ENCODE data around the gene ROPN1B. TPM values are rescaled to one million over a fixed set of nuclear protein-coding genes. Genes with fewer than 3 reads are reported as not detected.

The ROPN1B gene
- total RNA-seq, 1 donor from 2014 or later: not detected

DNA sequence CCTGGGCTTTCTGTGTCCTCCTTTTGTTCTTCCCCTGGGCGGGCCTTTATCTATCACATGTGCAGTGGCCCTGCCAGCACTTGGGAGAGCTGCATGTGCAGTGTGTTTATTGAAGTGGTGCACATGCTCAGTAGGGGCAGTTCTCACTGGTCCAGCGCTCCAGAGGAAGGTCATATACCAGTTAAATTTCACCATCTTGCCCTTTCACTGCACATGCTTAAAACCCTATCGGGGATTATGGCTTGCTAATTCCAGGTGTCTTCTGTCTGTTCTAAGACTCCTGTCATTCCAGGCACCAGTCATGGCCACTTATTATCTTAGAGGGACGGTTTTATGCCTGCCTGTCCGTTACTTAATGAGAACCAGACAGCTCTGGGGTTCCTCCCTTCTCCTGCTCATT, 52.2 kb downstream of the ROPN1B start:
- no peak for DNase-seq (ENCODE audit: low spot score)
- Mint-ChIP-seq H3K27me3 (ENCODE audit: unreplicated experiment) (peaks cover 8% of the 10 kb centered on the region), H3K36me3 (ENCODE audit: low read depth, unreplicated experiment) (peaks cover 23% of the 10 kb centered on the region), H3K27ac (ENCODE audit: unreplicated experiment) (no peak overlapping the region), H3K4me3 (ENCODE audit: unreplicated experiment) (no peak overlapping the region), H3K9me3 (ENCODE audit: unreplicated experiment) (no peaks in the 10 kb centered on the region), H3K4me1 (ENCODE audit: unreplicated experiment) (no peaks in the 10 kb centered on the region)
- TF ChIP-seq, protein P1, sequence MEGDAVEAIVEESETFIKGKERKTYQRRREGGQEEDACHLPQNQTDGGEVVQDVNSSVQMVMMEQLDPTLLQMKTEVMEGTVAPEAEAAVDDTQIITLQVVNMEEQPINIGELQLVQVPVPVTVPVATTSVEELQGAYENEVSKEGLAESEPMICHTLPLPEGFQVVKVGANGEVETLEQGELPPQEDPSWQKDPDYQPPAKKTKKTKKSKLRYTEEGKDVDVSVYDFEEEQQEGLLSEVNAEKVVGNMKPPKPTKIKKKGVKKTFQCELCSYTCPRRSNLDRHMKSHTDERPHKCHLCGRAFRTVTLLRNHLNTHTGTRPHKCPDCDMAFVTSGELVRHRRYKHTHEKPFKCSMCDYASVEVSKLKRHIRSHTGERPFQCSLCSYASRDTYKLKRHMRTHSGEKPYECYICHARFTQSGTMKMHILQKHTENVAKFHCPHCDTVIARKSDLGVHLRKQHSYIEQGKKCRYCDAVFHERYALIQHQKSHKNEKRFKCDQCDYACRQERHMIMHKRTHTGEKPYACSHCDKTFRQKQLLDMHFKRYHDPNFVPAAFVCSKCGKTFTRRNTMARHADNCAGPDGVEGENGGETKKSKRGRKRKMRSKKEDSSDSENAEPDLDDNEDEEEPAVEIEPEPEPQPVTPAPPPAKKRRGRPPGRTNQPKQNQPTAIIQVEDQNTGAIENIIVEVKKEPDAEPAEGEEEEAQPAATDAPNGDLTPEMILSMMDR (IDR thresholded peaks at IDR 0.05; ENCODE audit: unreplicated experiment): no peak

DNA sequence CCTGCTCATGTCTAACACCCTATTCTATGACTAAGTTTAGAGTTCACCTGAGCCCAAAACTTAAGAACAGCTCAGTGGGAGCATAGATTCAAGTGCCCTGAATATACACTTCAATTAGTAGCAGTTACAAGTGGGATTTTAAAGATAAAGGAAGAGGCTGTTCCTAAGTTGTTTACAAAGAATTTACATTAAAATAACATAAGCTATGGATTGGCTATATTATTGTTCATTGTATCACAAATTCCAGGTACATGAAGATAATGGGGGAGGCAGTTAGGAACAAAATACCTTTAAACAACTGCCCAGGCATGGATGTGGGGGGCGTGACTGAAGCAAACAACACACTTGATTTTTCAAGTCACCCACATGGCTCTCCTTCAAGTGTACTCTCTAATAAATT, 52.7 kb downstream of the ROPN1B start:
- TF ChIP-seq, protein P1 (IDR thresholded peaks at IDR 0.05; ENCODE audit: unreplicated experiment): no peak
- Mint-ChIP-seq H3K4me3 (ENCODE audit: unreplicated experiment) (no peak overlapping the region), H3K9me3 (ENCODE audit: unreplicated experiment) (no peaks in the 10 kb centered on the region), H3K27me3 (ENCODE audit: unreplicated experiment) (peaks cover 10% of the 10 kb centered on the region), H3K27ac (ENCODE audit: unreplicated experiment) (no peak overlapping the region), H3K4me1 (ENCODE audit: unreplicated experiment) (no peaks in the 10 kb centered on the region), H3K36me3 (ENCODE audit: low read depth, unreplicated experiment) (peaks cover 24% of the 10 kb centered on the region)
- no peak for DNase-seq (ENCODE audit: low spot score)

DNA sequence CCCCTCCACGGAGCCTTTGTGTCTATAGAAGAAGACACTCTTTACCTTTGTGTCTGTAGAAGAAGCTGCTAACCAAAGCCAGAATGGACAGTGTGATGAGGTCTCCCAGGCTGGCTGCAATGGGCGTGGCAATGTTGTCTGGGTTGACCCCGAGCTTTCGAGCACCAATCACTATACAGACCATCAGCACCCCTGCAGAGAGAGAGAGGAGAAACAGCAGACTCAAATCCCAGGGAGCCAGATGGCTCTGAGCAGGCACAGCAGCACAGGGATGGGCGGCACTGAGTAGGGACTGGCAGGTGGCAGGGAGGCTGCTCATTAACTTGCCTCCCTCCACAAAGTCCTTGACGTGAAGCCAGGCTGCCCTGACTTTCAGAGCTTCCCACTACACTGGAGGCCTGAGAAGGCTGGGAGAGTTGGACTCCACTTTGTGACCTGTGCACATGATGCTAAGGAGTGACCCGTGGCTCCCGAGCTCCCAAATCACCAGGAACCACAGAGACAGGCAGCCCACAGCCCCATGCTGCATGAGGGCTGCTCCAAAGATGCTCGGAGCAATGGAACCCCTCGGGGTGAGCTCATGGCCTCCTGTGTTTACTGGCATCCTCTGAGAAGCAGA, 53.9 kb downstream of the ROPN1B start:
- peaks cover 7% of the 10 kb centered on the region for H3K9me3 Mint-ChIP-seq (ENCODE audit: unreplicated experiment)
- no peak overlapping the region for H3K27ac Mint-ChIP-seq (ENCODE audit: unreplicated experiment)
- peaks cover 12% of the 10 kb centered on the region for H3K27me3 Mint-ChIP-seq (ENCODE audit: unreplicated experiment)
- no peaks in the 10 kb centered on the region for H3K4me1 Mint-ChIP-seq (ENCODE audit: unreplicated experiment)
- DNase-seq (ENCODE audit: low spot score): no peak
- TF ChIP-seq, protein P1 (IDR thresholded peaks at IDR 0.05; ENCODE audit: unreplicated experiment): no peak
- peaks cover 31% of the 10 kb centered on the region for H3K36me3 Mint-ChIP-seq (ENCODE audit: low read depth, unreplicated experiment)
- no peak overlapping the region for H3K4me3 Mint-ChIP-seq (ENCODE audit: unreplicated experiment)

DNA sequence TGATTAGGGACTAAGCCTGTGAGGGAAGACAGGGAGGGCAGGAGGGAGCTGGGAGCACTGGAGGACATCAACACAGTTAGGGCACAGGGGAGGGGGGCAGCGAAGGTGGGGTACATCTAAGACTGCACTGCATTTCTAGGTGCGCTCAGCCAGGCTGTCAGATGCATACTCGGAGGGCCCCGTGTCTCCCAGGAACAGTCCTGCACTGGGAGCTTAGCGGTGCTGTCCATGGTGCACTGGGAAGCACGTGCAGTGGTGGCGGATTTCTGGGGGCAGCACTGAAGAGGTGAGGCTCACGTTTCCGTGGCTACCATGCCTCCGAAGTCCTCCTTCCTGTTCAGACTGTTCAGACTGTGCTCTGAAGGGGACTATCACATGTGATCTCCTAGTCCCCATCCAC, 54.4 kb downstream of the ROPN1B start:
- no peak overlapping the region for H3K4me3 Mint-ChIP-seq (ENCODE audit: unreplicated experiment)
- no peak for DNase-seq (ENCODE audit: low spot score)
- H3K27me3 Mint-ChIP-seq (ENCODE audit: unreplicated experiment): peaks cover 10% of the 10 kb centered on the region
- no peak overlapping the region for H3K27ac Mint-ChIP-seq (ENCODE audit: unreplicated experiment)
- H3K9me3 Mint-ChIP-seq (ENCODE audit: unreplicated experiment): peaks cover 9% of the 10 kb centered on the region
- no peaks in the 10 kb centered on the region for H3K4me1 Mint-ChIP-seq (ENCODE audit: unreplicated experiment)
- TF ChIP-seq, protein P1 (IDR thresholded peaks at IDR 0.05; ENCODE audit: unreplicated experiment): no peak
- H3K36me3 Mint-ChIP-seq (ENCODE audit: low read depth, unreplicated experiment): peaks cover 33% of the 10 kb centered on the region

DNA sequence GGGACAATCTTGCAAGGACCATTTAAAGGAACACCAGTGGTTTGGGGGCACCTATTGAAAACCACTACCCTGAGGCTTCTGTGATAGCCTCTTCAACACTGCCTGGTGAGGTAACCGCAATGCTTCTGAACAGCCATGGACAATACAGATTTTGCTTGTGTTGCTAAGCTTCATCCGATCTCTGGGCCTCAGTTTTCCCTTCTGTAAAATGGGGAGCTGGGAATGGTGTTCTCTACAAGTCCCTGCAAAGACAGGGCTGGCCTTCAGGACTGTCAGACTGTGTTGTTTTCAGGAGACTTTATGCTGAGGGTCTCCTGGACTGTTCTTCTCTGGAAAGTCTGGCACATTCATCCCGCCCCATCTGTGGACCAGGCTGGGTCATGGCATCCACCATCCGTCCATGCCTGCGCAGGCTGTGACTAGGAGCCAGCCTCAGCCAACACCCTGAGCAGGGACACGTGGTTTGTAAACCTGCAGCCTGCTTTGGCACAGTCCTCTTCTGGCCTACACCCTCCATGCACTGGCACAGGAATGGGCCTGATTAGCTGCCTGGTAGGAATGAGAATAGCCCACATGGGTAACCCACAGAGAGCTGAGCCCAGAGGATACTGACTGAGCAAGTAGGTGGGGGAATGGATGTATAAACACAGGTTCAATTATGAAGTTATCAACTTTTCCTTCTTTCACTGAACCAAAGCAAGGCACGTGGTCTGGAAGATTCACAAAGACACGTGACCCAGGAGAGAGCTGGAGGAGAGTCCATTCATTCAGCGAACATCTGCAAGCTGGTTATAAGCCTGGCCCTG, 55.3 kb downstream of the ROPN1B start:
- Mint-ChIP-seq H3K4me3 (ENCODE audit: unreplicated experiment) (no peak overlapping the region), H3K27me3 (ENCODE audit: unreplicated experiment) (peaks cover 10% of the 10 kb centered on the region), H3K4me1 (ENCODE audit: unreplicated experiment) (no peaks in the 10 kb centered on the region), H3K36me3 (ENCODE audit: low read depth, unreplicated experiment) (peaks cover 38% of the 10 kb centered on the region), H3K27ac (ENCODE audit: unreplicated experiment) (no peak overlapping the region), H3K9me3 (ENCODE audit: unreplicated experiment) (peaks cover 9% of the 10 kb centered on the region)
- TF ChIP-seq, protein P1 (IDR thresholded peaks at IDR 0.05; ENCODE audit: unreplicated experiment): no peak
- DNase-seq (ENCODE audit: low spot score): no peak

Data from endothelial cell (in vitro differentiated cells).